ENCODE results near the gene CAMTA1. TPM values are rescaled to one million over a fixed set of nuclear protein-coding genes. Genes with fewer than 3 reads are reported as not detected.

Gene CAMTA1
- total RNA-seq, 5 donors from 2014 or later (not counting 1 experiment from before 2014, with no cell fraction given), result 29.7 to 37.4 (median 34.6) TPM

- Mint-ChIP-seq H3K27ac (no peak overlapping the region), H3K36me3 (no peaks in the 10 kb centered on the region), H3K4me3 (no peak overlapping the region), H3K9me3 (no peaks in the 10 kb centered on the region), H3K27me3 (peaks cover 37 to 43% of the 10 kb centered on the region in 2 donors), H3K4me1 (no peaks in the 10 kb centered on the region)
- H3K36me3 ChIP-seq (ENCODE audit: control insufficient read depth in 2 of 2, extremely low read depth in 1 of 2, insufficient read depth in 1 of 2, low read length in 1 of 2), result no peaks in the 10 kb centered on the region
- H3K27me3 ChIP-seq (replicated peaks in 1 of 2; ENCODE audit: control insufficient read depth in 2 of 2, extremely low read depth in 1 of 2, insufficient read depth in 2 of 2, low read length in 1 of 2), result peaks cover 0 to 52% of the 10 kb centered on the region in 2 experiments
- ChIA-PET CTCF (no interaction called here), POLR2A (no interaction called here)
- DNase-seq (no peak), ATAC-seq (replicated peaks in 1 of 4) (no peak)
- H3K4me1 ChIP-seq (ENCODE audit: control insufficient read depth in 1 of 2, extremely low read depth in 1 of 2, insufficient read depth in 2 of 2, low read length in 2 of 2), result no peaks in the 10 kb centered on the region
- no peak overlapping the region for H3K27ac ChIP-seq (ENCODE audit: low read length)
- H3K9me3 ChIP-seq, result no peaks in the 10 kb centered on the region
- 83% methylated on average over 12 of the region's 12 CpGs for WGBS (ENCODE audit: insufficient coverage)
- H3K4me3 ChIP-seq (ENCODE audit: control insufficient read depth in 1 of 2, extremely low read depth in 1 of 2, low read length in 1 of 2), result no peak overlapping the region
Measured at GRCh38 chr1:7625401-7625800, 840.1 kb downstream of the CAMTA1 start.

- no peaks in the 10 kb centered on the region for H3K9me3 Mint-ChIP-seq
- H3K9me3 ChIP-seq, result no peaks in the 10 kb centered on the region
- H3K4me3 ChIP-seq (ENCODE audit: control insufficient read depth in 1 of 2, extremely low read depth in 1 of 2, low read length in 1 of 2), result no peak overlapping the region
- ChIA-PET CTCF (no interaction called here), POLR2A (no interaction called here)
- H3K27me3 ChIP-seq (replicated peaks in 1 of 2; ENCODE audit: control insufficient read depth in 2 of 2, extremely low read depth in 1 of 2, insufficient read depth in 2 of 2, low read length in 1 of 2), result peaks cover 0 to 60% of the 10 kb centered on the region in 2 experiments
- no peaks in the 10 kb centered on the region for H3K4me1 Mint-ChIP-seq
- H3K4me3 Mint-ChIP-seq, result no peak overlapping the region
- H3K36me3 Mint-ChIP-seq, result no peaks in the 10 kb centered on the region
- DNase-seq (no peak), ATAC-seq (replicated peaks in 1 of 4) (no peak)
- peaks cover 39% of the 10 kb centered on the region in 2 donors for H3K27me3 Mint-ChIP-seq
- H3K4me1 ChIP-seq (ENCODE audit: control insufficient read depth in 1 of 2, extremely low read depth in 1 of 2, insufficient read depth in 2 of 2, low read length in 2 of 2), result no peaks in the 10 kb centered on the region
- no peak overlapping the region for H3K27ac Mint-ChIP-seq
- no peak overlapping the region for H3K27ac ChIP-seq (ENCODE audit: low read length)
- no peaks in the 10 kb centered on the region for H3K36me3 ChIP-seq (ENCODE audit: control insufficient read depth in 2 of 2, extremely low read depth in 1 of 2, insufficient read depth in 1 of 2, low read length in 1 of 2)
- 61% methylated on average over 3 of the region's 4 CpGs for WGBS (ENCODE audit: insufficient coverage)
Measured at GRCh38 chr1:7628273-7628672, 843.0 kb downstream of the CAMTA1 start.

- CTCF ChIA-PET, result no interaction called here
- peaks cover 36 to 46% of the 10 kb centered on the region in 2 donors for H3K27me3 Mint-ChIP-seq
- H3K9me3 ChIP-seq, result no peaks in the 10 kb centered on the region
Measured at GRCh38 chr1:7629011-7629410, 843.8 kb downstream of the CAMTA1 start.

GRCh38 chr1:7629465-7630195 is 844.4 kb downstream of the CAMTA1 start:
- H3K36me3 Mint-ChIP-seq, result no peaks in the 10 kb centered on the region
- 72% methylated on average over 13 of the region's 22 CpGs for WGBS (ENCODE audit: insufficient coverage)
- ATAC-seq (replicated peaks in 1 of 4) (no peak), DNase-seq (no peak)
- H3K27ac Mint-ChIP-seq, result no peak overlapping the region
- POLR2A ChIA-PET, result no interaction called here
- no peak overlapping the region for H3K27ac ChIP-seq (ENCODE audit: low read length)
- CTCF ChIA-PET, result no interaction called here
- H3K4me3 Mint-ChIP-seq, result no peak overlapping the region
- H3K4me3 ChIP-seq (ENCODE audit: control insufficient read depth in 1 of 2, extremely low read depth in 1 of 2, low read length in 1 of 2), result no peak overlapping the region
- no peaks in the 10 kb centered on the region for H3K4me1 ChIP-seq (ENCODE audit: control insufficient read depth in 1 of 2, extremely low read depth in 1 of 2, insufficient read depth in 2 of 2, low read length in 2 of 2)
- peaks cover 34 to 50% of the 10 kb centered on the region in 2 donors for H3K27me3 Mint-ChIP-seq
- no peaks in the 10 kb centered on the region for H3K4me1 Mint-ChIP-seq
- peaks cover 0 to 68% of the 10 kb centered on the region in 2 experiments for H3K27me3 ChIP-seq (replicated peaks in 1 of 2; ENCODE audit: control insufficient read depth in 2 of 2, extremely low read depth in 1 of 2, insufficient read depth in 2 of 2, low read length in 1 of 2)
- no peaks in the 10 kb centered on the region for H3K9me3 ChIP-seq
- no peaks in the 10 kb centered on the region for H3K36me3 ChIP-seq (ENCODE audit: control insufficient read depth in 2 of 2, extremely low read depth in 1 of 2, insufficient read depth in 1 of 2, low read length in 1 of 2)
- H3K9me3 Mint-ChIP-seq, result no peaks in the 10 kb centered on the region

More at GRCh38 chr1:7629011-7629410, 843.8 kb downstream of the CAMTA1 start:
- H3K4me1 Mint-ChIP-seq, result no peaks in the 10 kb centered on the region
- no peak overlapping the region for H3K27ac Mint-ChIP-seq
- Histone ChIP-seq H3K4me3 (ENCODE audit: control insufficient read depth in 1 of 2, extremely low read depth in 1 of 2, low read length in 1 of 2) (no peak overlapping the region), H3K27me3 (replicated peaks in 1 of 2; ENCODE audit: control insufficient read depth in 2 of 2, extremely low read depth in 1 of 2, insufficient read depth in 2 of 2, low read length in 1 of 2) (peaks cover 0 to 65% of the 10 kb centered on the region in 2 experiments), H3K27ac (ENCODE audit: low read length) (no peak overlapping the region), H3K4me1 (ENCODE audit: control insufficient read depth in 1 of 2, extremely low read depth in 1 of 2, insufficient read depth in 2 of 2, low read length in 2 of 2) (no peaks in the 10 kb centered on the region), H3K36me3 (ENCODE audit: control insufficient read depth in 2 of 2, extremely low read depth in 1 of 2, insufficient read depth in 1 of 2, low read length in 1 of 2) (no peaks in the 10 kb centered on the region)
- POLR2A ChIA-PET, result no interaction called here
- H3K36me3 Mint-ChIP-seq, result no peaks in the 10 kb centered on the region
- 77% methylated on average over 5 of the region's 8 CpGs for WGBS (ENCODE audit: insufficient coverage)
- DNase-seq (no peak), ATAC-seq (replicated peaks in 1 of 4) (no peak)
- H3K4me3 Mint-ChIP-seq, result no peak overlapping the region
- H3K9me3 Mint-ChIP-seq, result no peaks in the 10 kb centered on the region

GRCh38 chr1:7630378-7630777 is 845.1 kb downstream of the CAMTA1 start:
- H3K27me3 Mint-ChIP-seq, result peaks cover 29 to 49% of the 10 kb centered on the region in 2 donors
- H3K4me3 Mint-ChIP-seq, result no peak overlapping the region
- H3K9me3 Mint-ChIP-seq, result no peaks in the 10 kb centered on the region

GRCh38 chr1:7632176-7632575 is 846.9 kb downstream of the CAMTA1 start:
- no peak overlapping the region for H3K4me3 Mint-ChIP-seq
- Histone ChIP-seq H3K9me3 (no peaks in the 10 kb centered on the region), H3K27me3 (replicated peaks in 1 of 2; ENCODE audit: control insufficient read depth in 2 of 2, extremely low read depth in 1 of 2, insufficient read depth in 2 of 2, low read length in 1 of 2) (peaks cover 0 to 57% of the 10 kb centered on the region in 2 experiments), H3K27ac (ENCODE audit: low read length) (no peak overlapping the region), H3K4me3 (ENCODE audit: control insufficient read depth in 1 of 2, extremely low read depth in 1 of 2, low read length in 1 of 2) (no peak overlapping the region), H3K36me3 (ENCODE audit: control insufficient read depth in 2 of 2, extremely low read depth in 1 of 2, insufficient read depth in 1 of 2, low read length in 1 of 2) (no peaks in the 10 kb centered on the region), H3K4me1 (ENCODE audit: control insufficient read depth in 1 of 2, extremely low read depth in 1 of 2, insufficient read depth in 2 of 2, low read length in 2 of 2) (no peaks in the 10 kb centered on the region)
- H3K27ac Mint-ChIP-seq, result no peak overlapping the region
- no peaks in the 10 kb centered on the region for H3K4me1 Mint-ChIP-seq
- DNase-seq, result no peak
- CTCF ChIA-PET, result no interaction called here
- peaks cover 29 to 47% of the 10 kb centered on the region in 2 donors for H3K27me3 Mint-ChIP-seq
- no peaks in the 10 kb centered on the region for H3K36me3 Mint-ChIP-seq
- WGBS (ENCODE audit: insufficient coverage), result 11% methylated on average over 8 of the region's 16 CpGs
- POLR2A ChIA-PET, result no interaction called here
- no peaks in the 10 kb centered on the region for H3K9me3 Mint-ChIP-seq
- no peak for ATAC-seq (replicated peaks in 1 of 4)

More at GRCh38 chr1:7630378-7630777, 845.1 kb downstream of the CAMTA1 start:
- Histone ChIP-seq H3K27ac (ENCODE audit: low read length) (no peak overlapping the region), H3K36me3 (ENCODE audit: control insufficient read depth in 2 of 2, extremely low read depth in 1 of 2, insufficient read depth in 1 of 2, low read length in 1 of 2) (no peaks in the 10 kb centered on the region), H3K4me1 (ENCODE audit: control insufficient read depth in 1 of 2, extremely low read depth in 1 of 2, insufficient read depth in 2 of 2, low read length in 2 of 2) (no peaks in the 10 kb centered on the region), H3K4me3 (ENCODE audit: control insufficient read depth in 1 of 2, extremely low read depth in 1 of 2, low read length in 1 of 2) (no peak overlapping the region), H3K9me3 (no peaks in the 10 kb centered on the region), H3K27me3 (replicated peaks in 1 of 2; ENCODE audit: control insufficient read depth in 2 of 2, extremely low read depth in 1 of 2, insufficient read depth in 2 of 2, low read length in 1 of 2) (peaks cover 0 to 60% of the 10 kb centered on the region in 2 experiments)
- POLR2A ChIA-PET, result no interaction called here
- CTCF ChIA-PET, result no interaction called here
- H3K36me3 Mint-ChIP-seq, result no peaks in the 10 kb centered on the region
- no peak for ATAC-seq (replicated peaks in 1 of 4)
- DNase-seq, result no peak
- no peaks in the 10 kb centered on the region for H3K4me1 Mint-ChIP-seq
- no peak overlapping the region for H3K27ac Mint-ChIP-seq
- WGBS (ENCODE audit: insufficient coverage), result 72% methylated on average over 5 of the region's 8 CpGs

Measured in T-cell (primary cell).